Peyer's patch (tissue), 4 donors: ENCODE data around the gene OR2T35.

ENCODE experiments used
- POLR2A ChIP-seq, 2 donors: fragments of 450-650 bp; IDR thresholded peaks; one replicate each; pipeline ENCODE4 v1.5.1; 2017; ENCODE audit warnings: antibody characterized with exemption in 2 of 2, mild to moderate bottlenecking in 2 of 2, moderate library complexity in 2 of 2
- TF ChIP-seq, protein P1 (sequence below), 6 experiments: fragments of 450-650 bp in 4 of 6; fragments of 200-600 bp in 2 of 6; sonication (generic) in 1 of 6; IDR thresholded peaks; one replicate each; pipeline ENCODE4 v1.5.1; 2017 to 2019; ENCODE audit warnings: antibody characterized with exemption in 6 of 6, mild to moderate bottlenecking in 3 of 6, moderate library complexity in 1 of 6

- TF ChIP-seq, protein P1, sequence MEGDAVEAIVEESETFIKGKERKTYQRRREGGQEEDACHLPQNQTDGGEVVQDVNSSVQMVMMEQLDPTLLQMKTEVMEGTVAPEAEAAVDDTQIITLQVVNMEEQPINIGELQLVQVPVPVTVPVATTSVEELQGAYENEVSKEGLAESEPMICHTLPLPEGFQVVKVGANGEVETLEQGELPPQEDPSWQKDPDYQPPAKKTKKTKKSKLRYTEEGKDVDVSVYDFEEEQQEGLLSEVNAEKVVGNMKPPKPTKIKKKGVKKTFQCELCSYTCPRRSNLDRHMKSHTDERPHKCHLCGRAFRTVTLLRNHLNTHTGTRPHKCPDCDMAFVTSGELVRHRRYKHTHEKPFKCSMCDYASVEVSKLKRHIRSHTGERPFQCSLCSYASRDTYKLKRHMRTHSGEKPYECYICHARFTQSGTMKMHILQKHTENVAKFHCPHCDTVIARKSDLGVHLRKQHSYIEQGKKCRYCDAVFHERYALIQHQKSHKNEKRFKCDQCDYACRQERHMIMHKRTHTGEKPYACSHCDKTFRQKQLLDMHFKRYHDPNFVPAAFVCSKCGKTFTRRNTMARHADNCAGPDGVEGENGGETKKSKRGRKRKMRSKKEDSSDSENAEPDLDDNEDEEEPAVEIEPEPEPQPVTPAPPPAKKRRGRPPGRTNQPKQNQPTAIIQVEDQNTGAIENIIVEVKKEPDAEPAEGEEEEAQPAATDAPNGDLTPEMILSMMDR (IDR thresholded peaks at IDR 0.05): no peak
- no peak for TF ChIP-seq POLR2A (IDR thresholded peaks at IDR 0.05)
Measured at GRCh38 chr1:248621770-248622169, 23.3 kb downstream of the OR2T35 start.
